Stimulated activated CD8-positive, alpha-beta memory T cell treated with anti-CD3 and anti-CD28 coated beads, Interleukin-2, amount 100 ng/mL, for 48 hours (primary cell): ENCODE results near the gene LBH.
A peak's percentile ranks its signal among the peaks of the same experiment; 100 is the strongest.

Source experiments
- DNase-seq, 2 donors: peaks; one replicate each; pipeline ENCODE4 v3.0.0-alpha.2; 2020; ENCODE audit warnings: low read depth in 2 of 2

The LBH gene

DNA sequence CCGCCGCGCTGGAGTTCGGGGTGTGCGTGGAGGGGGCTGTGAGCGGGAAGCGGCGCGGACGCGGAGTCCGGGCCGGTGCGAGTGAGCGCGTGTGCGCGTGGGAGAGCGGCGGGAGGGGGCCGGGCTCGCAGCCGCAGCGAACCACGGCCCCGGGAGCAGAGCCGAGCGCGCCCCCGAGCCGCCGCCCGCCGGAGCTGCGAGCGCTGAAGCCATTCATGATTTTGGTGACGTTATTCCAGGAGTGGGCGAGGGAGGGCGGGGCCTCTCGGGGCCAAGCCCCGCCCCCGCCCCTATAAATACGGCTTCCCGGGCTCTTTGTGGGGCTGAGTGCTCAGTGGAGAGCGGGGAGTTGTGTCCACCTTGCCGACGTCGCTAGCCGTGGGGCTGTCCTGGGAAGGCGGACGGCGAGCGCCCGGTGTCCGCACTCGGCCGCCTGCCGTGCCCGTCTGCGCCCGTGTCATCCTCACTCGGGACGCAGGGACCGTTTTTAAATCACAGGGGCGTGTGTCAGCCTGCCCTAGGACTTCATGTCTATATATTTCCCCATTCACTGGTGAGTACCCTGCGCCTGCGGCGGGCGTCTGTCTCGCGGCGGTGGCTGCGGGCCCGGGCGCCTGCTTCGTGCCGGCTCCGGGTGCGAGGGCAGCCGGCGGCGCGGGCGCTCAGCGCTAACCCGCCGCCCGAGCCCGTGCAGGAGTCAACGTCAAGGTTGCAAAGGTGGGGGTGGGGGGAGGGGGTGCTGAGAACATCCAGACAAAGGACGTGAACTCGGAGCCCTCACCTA, at the start of gene LBH:
Gene LBH (plus strand): TSS at position 323 of the 784 bp plus-strand sequence. CDS start 205 bp downstream, at position 528.
- peak; percentile 75 to 84 for DNase-seq

DNA sequence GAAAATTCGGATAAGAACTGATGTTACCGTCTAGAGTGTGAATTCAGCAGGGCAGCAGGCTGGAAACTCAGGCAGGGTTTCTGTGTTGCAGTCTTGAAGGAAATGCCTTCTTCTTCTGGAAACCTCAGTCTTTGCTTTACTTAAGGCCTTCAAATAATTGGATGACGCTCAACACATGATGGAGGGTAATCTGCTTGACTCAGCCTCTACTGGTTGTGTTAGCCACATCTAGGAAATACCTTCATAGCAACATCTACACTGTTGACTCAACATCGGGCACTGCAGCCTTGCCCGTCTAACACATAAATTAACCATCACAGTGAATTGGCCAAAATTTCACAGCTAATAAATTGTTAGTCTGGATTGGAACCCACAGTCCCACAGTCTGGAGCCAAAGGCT, 47.3 kb upstream of the LBH start:
- no peak for DNase-seq

- DNase-seq = no peak
Observed at GRCh38 chr2:30185178-30185577, 46.2 kb upstream of the LBH start.

DNA sequence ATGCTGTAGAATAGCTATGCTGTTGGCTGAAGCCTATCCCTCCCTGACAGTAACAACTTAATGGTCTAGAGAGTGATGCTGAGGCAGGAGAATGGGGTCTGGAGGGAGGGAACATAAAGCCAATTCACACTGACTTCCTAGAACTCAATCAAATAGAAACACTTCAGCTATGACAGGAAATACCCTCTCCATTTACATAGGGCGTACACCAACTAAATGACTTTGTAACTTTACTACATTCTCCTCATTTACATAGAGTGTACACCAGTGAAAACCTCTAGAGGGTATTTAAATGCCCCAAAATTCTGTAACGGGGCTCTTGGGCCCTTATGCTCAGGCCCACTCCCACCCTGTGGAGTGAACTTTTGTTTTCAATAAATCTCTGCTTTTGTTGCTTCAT, 43.0 kb upstream of the LBH start:
- DNase-seq = no peak

- no peak for DNase-seq
Observed at GRCh38 chr2:30190637-30191036, 40.7 kb upstream of the LBH start.

- DNase-seq = no peak
Observed at GRCh38 chr2:30191107-30191506, 40.2 kb upstream of the LBH start.

GRCh38 chr2:30191819-30192271, 39.5 kb upstream of the LBH start:
- no peak for DNase-seq

- DNase-seq = no peak
Observed at GRCh38 chr2:30192314-30192713, 39.0 kb upstream of the LBH start.

DNA sequence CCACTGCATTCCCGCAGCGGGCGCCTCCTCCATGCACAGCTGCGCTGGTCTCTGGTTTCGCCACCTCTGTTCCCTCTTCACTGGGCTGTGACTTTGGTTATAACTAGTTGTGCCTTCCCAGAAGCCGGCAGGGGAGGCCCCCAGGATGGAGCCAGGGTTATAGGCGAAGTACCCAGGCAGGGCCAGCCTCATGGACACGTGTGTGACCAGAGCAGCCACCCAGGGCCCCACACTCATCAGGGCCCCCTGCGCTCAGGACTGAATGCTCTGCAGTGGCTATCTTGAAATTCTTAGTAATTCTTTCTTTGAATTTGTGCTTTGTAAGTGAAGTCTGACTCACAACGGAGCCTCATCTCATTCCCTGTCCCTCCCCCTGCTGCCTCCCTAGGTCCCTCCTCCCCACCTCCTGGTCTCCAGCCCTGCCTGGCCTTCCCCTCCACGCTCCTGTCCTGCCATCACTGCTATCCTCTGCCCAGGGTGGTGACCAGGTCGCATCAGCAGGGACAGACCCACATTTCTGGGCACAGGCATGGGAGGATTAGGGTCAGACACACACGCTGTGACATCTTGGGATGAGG, 38.1 kb upstream of the LBH start:
- DNase-seq = no peak

GRCh38 chr2:30194421-30194820, 36.9 kb upstream of the LBH start:
- no peak for DNase-seq

DNA sequence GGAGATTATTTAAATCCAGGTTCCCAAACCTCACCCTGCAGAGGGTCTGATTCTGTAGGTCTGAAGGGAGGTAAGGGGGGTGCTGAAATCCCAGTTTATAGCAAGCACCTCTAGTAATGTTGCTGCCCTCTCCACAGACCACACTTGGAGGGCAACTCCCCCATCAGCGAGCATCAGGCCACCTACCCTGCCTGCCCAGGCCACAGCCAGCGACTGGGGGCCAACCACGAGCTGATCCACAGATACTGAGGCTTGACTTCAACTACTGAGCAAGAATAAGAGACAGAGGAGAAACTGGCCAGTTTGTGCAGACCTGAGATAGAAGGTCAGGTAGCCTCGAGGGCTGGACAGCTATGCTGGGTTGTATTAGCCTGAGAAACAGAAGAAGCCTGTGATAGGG, 36.3 kb upstream of the LBH start:
- no peak for DNase-seq

- DNase-seq = no peak
Observed at GRCh38 chr2:30197570-30198192, 33.7 kb upstream of the LBH start.

DNA sequence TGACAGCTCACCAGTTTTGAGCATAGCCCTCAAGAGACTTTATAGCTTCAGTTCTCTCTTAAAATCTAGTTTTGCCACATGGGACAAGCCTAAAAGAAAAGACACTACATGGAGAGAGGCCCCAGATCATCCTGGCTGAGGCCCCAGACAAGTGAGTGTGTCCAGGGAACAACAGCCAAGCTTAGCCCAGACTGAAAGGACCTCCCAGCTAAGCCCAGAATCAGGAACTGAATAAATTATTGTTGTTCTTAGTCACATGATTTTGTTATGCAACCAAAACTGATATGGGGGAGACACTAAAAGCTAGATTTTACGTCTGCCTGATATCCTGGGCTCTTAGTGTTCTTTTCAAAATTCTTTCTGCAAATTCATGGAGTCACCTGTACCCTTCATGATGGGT, 29.3 kb upstream of the LBH start:
- DNase-seq = no peak

- DNase-seq = no peak
Observed at GRCh38 chr2:30203156-30203555, 28.2 kb upstream of the LBH start.

GRCh38 chr2:30204281-30204680, 27.1 kb upstream of the LBH start:
- DNase-seq = no peak

DNA sequence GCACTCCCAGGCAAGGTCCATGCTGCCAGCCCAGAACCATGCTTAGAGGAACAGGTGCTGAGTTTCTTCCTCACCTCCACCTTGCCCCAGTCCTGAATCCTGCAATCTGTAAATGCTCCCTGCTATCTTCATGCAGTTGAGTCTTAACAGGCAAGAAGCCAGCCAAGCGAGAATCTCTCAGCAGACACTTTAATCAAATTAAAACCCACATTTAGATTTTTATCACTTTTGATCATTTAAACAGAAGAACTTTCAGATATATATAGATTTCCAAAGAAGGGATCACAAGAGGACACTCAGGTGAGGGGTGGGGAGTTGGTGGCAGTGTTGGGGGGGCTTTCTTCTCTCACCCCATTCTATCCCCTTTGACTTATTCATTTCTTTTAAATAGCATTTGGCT, 25.9 kb upstream of the LBH start:
- DNase-seq = no peak

GRCh38 chr2:30206461-30207430, 24.6 kb upstream of the LBH start:
- no peak for DNase-seq

- no peak for DNase-seq
Observed at GRCh38 chr2:30208453-30208852, 22.9 kb upstream of the LBH start.

GRCh38 chr2:30209227-30209626, 22.1 kb upstream of the LBH start:
- no peak for DNase-seq

DNA sequence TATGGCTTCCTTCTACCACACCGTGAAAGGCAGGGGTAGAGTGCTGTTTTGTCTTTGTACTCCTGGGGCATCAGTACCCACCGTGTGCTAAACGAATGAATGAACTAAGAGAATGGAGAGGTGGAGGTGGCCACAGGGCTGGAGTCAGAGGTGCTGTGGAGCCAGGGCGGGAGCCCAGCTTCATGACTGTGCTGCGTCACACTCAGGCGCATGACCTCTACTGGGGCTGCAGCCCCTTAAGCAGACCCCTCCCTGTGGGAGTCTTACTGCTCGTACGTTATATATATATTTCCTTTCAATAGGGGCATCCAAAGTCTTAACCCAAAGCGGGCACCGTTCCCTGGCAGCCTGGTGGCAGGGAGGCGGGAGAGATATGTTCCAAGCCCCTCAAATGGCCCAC, 18.0 kb upstream of the LBH start:
- DNase-seq = no peak

DNA sequence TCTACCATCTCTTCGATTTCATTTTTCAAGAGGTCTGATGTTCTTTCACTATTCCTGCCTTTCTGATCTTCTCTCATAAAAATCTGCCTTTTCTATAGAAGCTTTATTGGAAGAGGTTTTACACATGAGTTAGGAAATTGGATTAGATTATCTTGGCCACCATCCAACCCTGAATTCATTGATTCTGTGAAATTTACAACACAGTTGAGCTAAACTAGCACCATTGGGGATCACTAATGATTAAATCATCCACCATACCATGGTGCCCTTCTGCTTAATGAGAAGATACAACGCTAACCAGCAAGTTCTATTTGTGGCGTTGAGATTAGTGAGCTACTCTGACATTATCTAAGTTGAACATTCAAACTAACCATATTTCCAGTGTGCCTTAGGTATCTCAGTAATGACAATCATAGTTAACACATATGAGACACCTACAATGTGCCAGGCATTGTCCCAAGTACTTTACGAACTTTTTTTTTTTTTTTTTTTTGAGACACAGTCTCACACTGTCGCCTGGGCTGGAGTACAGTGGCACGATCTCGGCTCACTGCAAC, 17.3 kb upstream of the LBH start:
- no peak for DNase-seq

DNA sequence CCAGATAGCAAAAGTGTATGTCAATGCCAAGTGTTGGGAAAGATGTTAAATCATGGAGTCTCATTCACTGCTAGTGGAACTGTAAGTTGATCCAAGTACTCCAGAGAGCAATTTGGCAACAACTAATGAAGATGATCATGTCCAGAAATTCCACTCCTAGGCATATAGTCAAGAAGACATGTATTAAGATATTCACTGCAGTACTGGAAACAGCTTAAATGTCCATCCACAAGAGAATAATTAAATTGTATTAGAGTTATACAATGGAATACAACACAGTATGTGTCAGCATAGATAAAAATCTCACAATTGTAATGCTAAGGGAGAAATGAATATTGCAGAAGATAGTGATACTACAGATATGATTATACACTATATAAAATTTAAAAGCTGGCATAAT, 15.2 kb upstream of the LBH start:
- no peak for DNase-seq
